Measurements from ENCODE around the gene KITLG.

GRCh38 chr12:88471331-88472045, 108.8 kb downstream of the KITLG start:
- TF ChIP-seq, protein P1, sequence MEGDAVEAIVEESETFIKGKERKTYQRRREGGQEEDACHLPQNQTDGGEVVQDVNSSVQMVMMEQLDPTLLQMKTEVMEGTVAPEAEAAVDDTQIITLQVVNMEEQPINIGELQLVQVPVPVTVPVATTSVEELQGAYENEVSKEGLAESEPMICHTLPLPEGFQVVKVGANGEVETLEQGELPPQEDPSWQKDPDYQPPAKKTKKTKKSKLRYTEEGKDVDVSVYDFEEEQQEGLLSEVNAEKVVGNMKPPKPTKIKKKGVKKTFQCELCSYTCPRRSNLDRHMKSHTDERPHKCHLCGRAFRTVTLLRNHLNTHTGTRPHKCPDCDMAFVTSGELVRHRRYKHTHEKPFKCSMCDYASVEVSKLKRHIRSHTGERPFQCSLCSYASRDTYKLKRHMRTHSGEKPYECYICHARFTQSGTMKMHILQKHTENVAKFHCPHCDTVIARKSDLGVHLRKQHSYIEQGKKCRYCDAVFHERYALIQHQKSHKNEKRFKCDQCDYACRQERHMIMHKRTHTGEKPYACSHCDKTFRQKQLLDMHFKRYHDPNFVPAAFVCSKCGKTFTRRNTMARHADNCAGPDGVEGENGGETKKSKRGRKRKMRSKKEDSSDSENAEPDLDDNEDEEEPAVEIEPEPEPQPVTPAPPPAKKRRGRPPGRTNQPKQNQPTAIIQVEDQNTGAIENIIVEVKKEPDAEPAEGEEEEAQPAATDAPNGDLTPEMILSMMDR (conservative IDR thresholded peaks at IDR 0.05; ENCODE audit: low read depth, low read length) = no peak
- TF ChIP-seq EZH2 (IDR thresholded peaks at IDR 0.05; ENCODE audit: borderline replicate concordance, low read depth, low read length, poor library complexity, severe bottlenecking) = no peak
